ENCODE data around the gene NDUFA11.

- TF ChIP-seq CTCF (conservative IDR thresholded peaks at IDR 0.05), result no peak
- TF ChIP-seq EZH2 (IDR thresholded peaks at IDR 0.05; ENCODE audit: low read depth), result no peak
Measured at GRCh38 chr19:5889288-5889971, 14.2 kb downstream of the NDUFA11 start.

Measured in PC-9 (cell line).